ENCODE results near the gene STK33. TPM values are rescaled to one million over a fixed set of nuclear protein-coding genes. Genes with fewer than 3 reads are reported as not detected.
A peak's percentile ranks its signal among the peaks of the same experiment; 100 is the strongest.

Gene STK33
- 10 to 100 TPM in 5 of 8 experiments, 1 to 10 TPM in 1, under 1 TPM in 2; 0.61 to 67.5 (median 16.8) TPM for total RNA-seq

GRCh38 chr11:8593935-8594909 lies at the start of gene STK33:
STK33 (minus strand) TSS chr11:8594228; CDS start chr11:8474905, 119,323 bp downstream.
- ATAC-seq (replicated peaks in 6 of 8) = peak; percentile 55 to 96 (median 88)
- in situ Hi-C loops (cut with MboI; ENCODE audit: low pct_unique_long_range_greater_than_20kb in 2 of 9, low sequenced_read_pairs in 9 of 9, unreplicated experiment in 9 of 9) = no loop called here
- Histone ChIP-seq H3K27ac (peak within 1 kb of the TSS in 1 of 2 donors; percentile 54), H3K4me1 (replicated peaks in 1 of 2) (peaks cover 2 to 15% of the 10 kb centered on the region in 2 donors), H3K4me3 (peak within 1 kb of the TSS; percentile 61 to 79 (median 67))
- 0 to 100% (median 18%) methylated on average over 1 to 11 of the region's 55 CpGs; no CpG with 5 or more reads in 1 of the 10 experiments for WGBS, 10 experiments

DNA sequence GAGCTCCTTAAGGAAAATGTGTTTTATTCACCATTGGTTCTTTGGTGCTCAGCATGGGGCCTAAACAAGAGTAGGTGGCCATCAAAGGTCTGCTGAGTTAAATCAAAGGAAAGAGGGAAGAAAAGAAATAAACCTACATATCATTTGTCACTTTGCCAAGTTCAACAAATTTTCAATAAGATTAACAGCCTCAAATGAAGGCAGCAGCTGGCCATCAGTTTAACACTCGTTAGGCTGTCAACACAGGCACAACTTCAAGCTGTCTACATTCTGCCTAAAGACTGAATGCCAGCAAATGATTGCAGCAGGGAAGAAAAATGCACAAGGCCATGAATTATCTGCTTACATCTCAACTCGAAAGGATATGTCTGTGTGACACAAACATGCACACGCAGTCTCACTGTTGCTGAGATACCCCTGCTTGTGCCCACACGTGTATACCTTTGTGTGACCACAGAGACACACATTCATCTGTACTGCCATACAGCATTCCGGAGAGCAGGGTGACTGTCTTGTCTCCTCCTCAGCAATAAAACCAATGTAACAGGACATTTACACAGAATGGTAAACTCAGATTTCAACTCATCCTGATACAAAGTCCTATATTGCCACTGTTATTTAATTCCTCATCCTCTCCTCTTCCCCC lies 48.3 kb upstream of the STK33 start:
- WGBS, 10 experiments = 23 to 86% (median 67%) methylated on average over 2 to 5 of the region's 5 CpGs
- peak in 4 of 8 experiments; percentile 22 to 94 (median 56) for ATAC-seq (replicated peaks in 6 of 8)
- no peak overlapping the region for H3K27ac ChIP-seq
- H3K4me3 ChIP-seq = no peak overlapping the region
- no peaks in the 10 kb centered on the region for H3K4me1 ChIP-seq (replicated peaks in 1 of 2)
- in situ Hi-C loops (cut with MboI; ENCODE audit: low pct_unique_long_range_greater_than_20kb in 2 of 9, low sequenced_read_pairs in 9 of 9, unreplicated experiment in 9 of 9) = no loop called here

GRCh38 chr11:8641332-8641731 lies 47.3 kb upstream of the STK33 start:
- Histone ChIP-seq H3K27ac (no peak overlapping the region), H3K4me3 (no peak overlapping the region), H3K4me1 (replicated peaks in 1 of 2) (no peaks in the 10 kb centered on the region)
- no peak for ATAC-seq (replicated peaks in 6 of 8)
- in situ Hi-C loops (cut with MboI; ENCODE audit: low pct_unique_long_range_greater_than_20kb in 2 of 9, low sequenced_read_pairs in 9 of 9, unreplicated experiment in 9 of 9) = no loop called here
- WGBS, 10 experiments = 40 to 100% (median 70%) methylated on average over 1 of the region's 2 CpGs; no CpG with 5 or more reads in 6 of the 10 experiments

GRCh38 chr11:8640267-8640906 lies 46.4 kb upstream of the STK33 start:
- no peak overlapping the region for H3K4me3 ChIP-seq

DNA sequence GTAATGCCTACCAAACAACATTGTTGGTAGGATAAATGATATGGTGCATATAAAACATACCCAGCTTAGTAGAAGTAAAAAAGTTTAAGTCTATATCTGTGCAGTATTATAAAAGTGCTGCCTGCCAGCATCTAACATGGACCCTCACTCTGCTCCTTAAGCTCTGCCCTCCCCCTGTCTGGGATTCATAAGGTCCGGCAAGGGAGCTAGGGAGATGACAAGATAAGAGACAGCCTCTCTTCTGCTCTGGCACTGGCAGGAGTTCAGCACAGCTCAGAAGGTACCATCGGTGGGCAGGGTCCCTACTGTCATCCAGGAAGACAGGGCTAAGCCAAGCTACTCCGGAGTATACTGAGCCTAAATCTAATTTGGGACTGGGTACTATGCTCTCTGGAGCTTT lies 45.6 kb upstream of the STK33 start:
- H3K4me3 ChIP-seq = no peak overlapping the region
- H3K4me1 ChIP-seq (replicated peaks in 1 of 2) = no peaks in the 10 kb centered on the region
- ATAC-seq (replicated peaks in 6 of 8) = no peak
- no peak overlapping the region for H3K27ac ChIP-seq
- 100% methylated on average over 1 to 2 of the region's 3 CpGs; no CpG with 5 or more reads in 7 of the 10 experiments for WGBS, 10 experiments
- in situ Hi-C loops (cut with MboI; ENCODE audit: low pct_unique_long_range_greater_than_20kb in 2 of 9, low sequenced_read_pairs in 9 of 9, unreplicated experiment in 9 of 9) = no loop called here

More at GRCh38 chr11:8640267-8640906, 46.4 kb upstream of the STK33 start:
- 100% methylated on average over 1 of the region's 5 CpGs; no CpG with 5 or more reads in 8 of the 10 experiments for WGBS, 10 experiments
- peak in 5 of 8 experiments; percentile 18 to 80 (median 36) for ATAC-seq (replicated peaks in 6 of 8)
- Histone ChIP-seq H3K4me1 (replicated peaks in 1 of 2) (no peaks in the 10 kb centered on the region), H3K27ac (no peak overlapping the region)
- in situ Hi-C loops (cut with MboI; ENCODE audit: low pct_unique_long_range_greater_than_20kb in 2 of 9, low sequenced_read_pairs in 9 of 9, unreplicated experiment in 9 of 9) = no loop called here

DNA sequence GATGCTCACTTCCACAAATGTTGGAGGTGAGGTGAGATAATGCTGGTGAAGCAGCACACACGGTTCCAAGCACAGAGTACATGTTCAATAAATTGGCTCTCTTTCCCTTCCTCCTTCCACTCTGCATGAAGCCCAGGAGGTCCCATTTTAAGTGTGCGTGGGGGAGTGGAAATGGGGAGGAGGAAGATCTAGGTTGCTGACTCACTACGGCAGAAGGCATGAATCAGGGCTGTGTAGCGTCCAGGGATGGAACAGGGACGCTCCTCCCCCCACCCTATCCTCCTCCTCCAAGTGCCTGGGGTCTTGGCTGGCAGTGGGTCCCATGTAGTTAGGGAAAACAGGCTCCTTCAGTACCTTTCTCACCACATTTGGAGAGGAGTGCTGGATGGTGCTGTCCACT lies 44.3 kb upstream of the STK33 start:
- Histone ChIP-seq H3K4me3 (no peak overlapping the region), H3K27ac (no peak overlapping the region), H3K4me1 (replicated peaks in 1 of 2) (no peaks in the 10 kb centered on the region)
- 65 to 100% (median 93%) methylated on average over 1 to 5 of the region's 5 CpGs; no CpG with 5 or more reads in 3 of the 10 experiments for WGBS, 10 experiments
- in situ Hi-C loops (cut with MboI; ENCODE audit: low pct_unique_long_range_greater_than_20kb in 2 of 9, low sequenced_read_pairs in 9 of 9, unreplicated experiment in 9 of 9) = no loop called here
- ATAC-seq (replicated peaks in 6 of 8) = no peak

DNA sequence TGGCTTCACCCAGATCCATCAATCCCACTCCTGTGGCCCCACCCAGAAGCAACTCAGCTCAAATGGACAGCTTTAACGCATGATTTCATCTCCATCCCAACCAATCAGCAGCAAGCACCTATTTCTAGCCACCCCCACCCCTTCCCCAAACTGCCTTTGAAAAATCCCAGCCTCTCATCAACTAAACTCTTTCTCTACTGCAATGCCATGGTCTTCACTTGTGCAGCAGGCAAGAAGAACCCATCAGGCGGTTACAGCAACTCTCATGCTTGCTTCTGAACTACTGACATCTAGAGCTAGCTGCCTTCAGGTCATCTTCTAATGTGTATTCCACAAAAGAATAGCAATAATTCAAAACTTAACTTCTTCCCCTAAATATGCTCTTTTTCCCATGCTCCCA lies 42.1 kb upstream of the STK33 start:
- WGBS, 10 experiments = 90 to 100% (median 100%) methylated on average over 1 to 2 of the region's 2 CpGs; no CpG with 5 or more reads in 4 of the 10 experiments
- ATAC-seq (replicated peaks in 6 of 8) = no peak
- no peak overlapping the region for H3K4me3 ChIP-seq
- no peak overlapping the region for H3K27ac ChIP-seq
- in situ Hi-C loops (cut with MboI; ENCODE audit: low pct_unique_long_range_greater_than_20kb in 2 of 9, low sequenced_read_pairs in 9 of 9, unreplicated experiment in 9 of 9) = no loop called here
- no peaks in the 10 kb centered on the region for H3K4me1 ChIP-seq (replicated peaks in 1 of 2)

- 67 to 100% (median 93%) methylated on average over 1 to 6 of the region's 6 CpGs; no CpG with 5 or more reads in 1 of the 10 experiments for WGBS, 10 experiments
- in situ Hi-C loops (cut with MboI; ENCODE audit: low pct_unique_long_range_greater_than_20kb in 2 of 9, low sequenced_read_pairs in 9 of 9, unreplicated experiment in 9 of 9) = no loop called here
- Histone ChIP-seq H3K4me1 (replicated peaks in 1 of 2) (no peaks in the 10 kb centered on the region), H3K4me3 (no peak overlapping the region), H3K27ac (no peak overlapping the region)
- no peak for ATAC-seq (replicated peaks in 6 of 8)
Observed at GRCh38 chr11:8634498-8634897, 40.5 kb upstream of the STK33 start.

DNA sequence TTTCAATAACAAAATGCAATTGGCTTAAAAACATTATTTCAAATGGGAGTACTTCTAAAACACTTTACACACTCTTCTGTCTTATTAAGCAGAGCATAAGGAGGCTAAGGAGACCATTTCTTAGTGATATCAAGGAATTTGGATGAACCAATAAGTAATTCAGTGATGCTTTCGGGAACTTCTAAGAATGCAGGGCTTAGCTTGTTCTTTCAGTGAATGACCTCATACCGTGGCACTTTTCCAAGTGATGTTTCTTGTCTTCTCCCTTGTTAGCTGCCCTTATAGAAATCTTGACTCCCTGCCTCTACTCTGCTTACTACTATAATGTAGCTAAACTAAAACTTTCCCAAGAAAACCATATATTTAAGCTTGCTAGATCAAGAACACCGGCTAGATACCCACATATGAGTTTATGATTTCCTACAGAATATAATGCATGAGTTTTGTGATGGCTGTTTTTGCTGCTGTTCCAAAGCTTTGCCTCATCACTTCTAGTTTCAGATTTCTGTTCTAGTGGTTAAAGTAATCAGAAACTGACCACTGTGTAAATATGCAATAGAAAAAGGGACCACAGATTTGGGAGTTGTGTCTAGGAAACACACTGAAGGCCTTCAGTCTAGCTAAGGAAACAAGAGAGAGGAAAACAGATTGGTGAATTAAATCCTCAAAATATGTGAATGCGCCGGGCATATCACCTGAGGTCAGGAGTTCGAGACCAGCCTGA lies 37.5 kb upstream of the STK33 start:
- no peaks in the 10 kb centered on the region for H3K4me1 ChIP-seq (replicated peaks in 1 of 2)
- peak in 4 of 8 experiments; percentile 12 to 86 (median 59) for ATAC-seq (replicated peaks in 6 of 8)
- in situ Hi-C loops (cut with MboI; ENCODE audit: low pct_unique_long_range_greater_than_20kb in 2 of 9, low sequenced_read_pairs in 9 of 9, unreplicated experiment in 9 of 9) = no loop called here
- no peak overlapping the region for H3K4me3 ChIP-seq
- WGBS, 10 experiments = 36 to 100% (median 85%) methylated on average over 1 to 6 of the region's 6 CpGs; no CpG with 5 or more reads in 2 of the 10 experiments
- H3K27ac ChIP-seq = no peak overlapping the region

GRCh38 chr11:8624698-8625097 lies 30.7 kb upstream of the STK33 start:
- ATAC-seq (replicated peaks in 6 of 8) = no peak

GRCh38 chr11:8621147-8621546 lies 27.1 kb upstream of the STK33 start:
- 14 to 80% (median 40%) methylated on average over 1 to 2 of the region's 4 CpGs; no CpG with 5 or more reads in 5 of the 10 experiments for WGBS, 10 experiments
- Histone ChIP-seq H3K4me1 (replicated peaks in 1 of 2) (no peaks in the 10 kb centered on the region), H3K27ac (no peak overlapping the region), H3K4me3 (no peak overlapping the region)
- ATAC-seq (replicated peaks in 6 of 8) = no peak
- in situ Hi-C loops (cut with MboI; ENCODE audit: low pct_unique_long_range_greater_than_20kb in 2 of 9, low sequenced_read_pairs in 9 of 9, unreplicated experiment in 9 of 9) = no loop called here

More at GRCh38 chr11:8624698-8625097, 30.7 kb upstream of the STK33 start:
- Histone ChIP-seq H3K4me3 (no peak overlapping the region), H3K4me1 (replicated peaks in 1 of 2) (no peaks in the 10 kb centered on the region), H3K27ac (no peak overlapping the region)
- in situ Hi-C loops (cut with MboI; ENCODE audit: low pct_unique_long_range_greater_than_20kb in 2 of 9, low sequenced_read_pairs in 9 of 9, unreplicated experiment in 9 of 9) = no loop called here
- 33 to 90% (median 80%) methylated on average over 1 to 2 of the region's 2 CpGs; no CpG with 5 or more reads in 5 of the 10 experiments for WGBS, 10 experiments

DNA sequence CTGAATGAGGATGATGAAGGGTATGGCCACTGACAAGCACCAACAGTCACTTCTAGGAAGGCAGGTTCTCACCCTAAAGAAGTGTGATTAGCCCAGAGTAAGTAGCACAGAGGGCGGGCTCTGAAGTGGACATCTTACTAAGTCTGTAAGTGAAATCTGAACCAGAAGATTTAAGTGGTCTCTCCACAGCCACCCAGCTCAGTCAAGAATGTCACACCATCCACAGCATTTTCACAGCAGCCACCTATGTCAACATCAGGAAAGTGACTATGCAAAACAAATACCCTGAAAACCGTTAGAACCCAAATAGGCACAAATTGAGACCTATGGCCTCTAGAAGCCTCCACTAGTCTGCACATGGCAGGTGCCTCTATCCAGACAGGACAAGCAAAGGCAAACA lies 23.0 kb upstream of the STK33 start:
- Histone ChIP-seq H3K27ac (no peak overlapping the region), H3K4me3 (no peak overlapping the region), H3K4me1 (replicated peaks in 1 of 2) (no peaks in the 10 kb centered on the region)
- 100% methylated on average over 1 to 2 of the region's 2 CpGs; no CpG with 5 or more reads in 6 of the 10 experiments for WGBS, 10 experiments
- ATAC-seq (replicated peaks in 6 of 8) = no peak
- in situ Hi-C loops (cut with MboI; ENCODE audit: low pct_unique_long_range_greater_than_20kb in 2 of 9, low sequenced_read_pairs in 9 of 9, unreplicated experiment in 9 of 9) = no loop called here
